AG04449 (cell line): ENCODE measurements around the gene SCGB2B2.

Experiments
- CTCF ChIA-PET: fragments of 350-600 bp; formaldehyde crosslinking; extraction: SDS; loops from one replicate; lab custom pipeline; 2021; ENCODE audit warnings: antibody characterized with exemption; lab: Yijun Ruan, JAX
- POLR2A ChIA-PET: fragments of 400-600, 350-600 bp; formaldehyde crosslinking; extraction: SDS; loops from one replicate; lab custom pipeline; 2020; ENCODE audit warnings: antibody characterized with exemption, inconsistent platforms; lab: Yijun Ruan, JAX
- DNase-seq: peaks from one replicate; pipeline ENCODE4 v3.0.0-alpha.2; 2010; ENCODE audit warnings: low read depth, low spot score
- H3K4me3 ChIP-seq: 2 replicates; pipeline ENCODE4 v1.5.1; 2011; ENCODE audit warnings: low read depth, mild to moderate bottlenecking, control low read depth, low read length
- CTCF ChIP-seq: IDR thresholded peaks from one replicate; pipeline ENCODE4 v1.5.1; 2011; ENCODE audit warnings: mild to moderate bottlenecking, moderate library complexity, low read length, control low read depth, inconsistent platforms; ENCODE audit not compliant: insufficient read depth; ENCODE audit errors: missing control alignments

The SCGB2B2 gene

DNA sequence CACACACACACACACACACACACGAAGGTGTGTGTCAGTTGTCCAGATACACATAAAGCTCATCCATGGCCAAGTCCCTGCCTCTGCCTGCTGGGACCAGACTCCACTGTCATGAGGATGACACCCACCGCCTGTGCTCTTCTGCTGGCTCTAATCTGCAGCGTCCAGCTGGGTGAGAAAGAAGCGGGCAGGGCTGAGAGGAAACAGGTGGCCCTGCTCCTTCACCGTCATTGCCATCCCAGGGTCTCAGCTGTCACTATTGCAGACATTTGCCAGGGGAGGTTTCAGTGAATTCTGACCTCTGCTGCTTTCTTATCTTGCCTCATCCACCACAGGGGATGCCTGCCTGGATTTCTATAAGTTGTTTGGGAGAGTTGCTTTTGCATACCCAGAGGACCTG lies 31.4 kb downstream of the SCGB2B2 start:
- TF ChIP-seq CTCF = no peak
- no peak for DNase-seq
- ChIA-PET CTCF (no interaction called here), POLR2A (no interaction called here)
- no peak overlapping the region for H3K4me3 ChIP-seq

DNA sequence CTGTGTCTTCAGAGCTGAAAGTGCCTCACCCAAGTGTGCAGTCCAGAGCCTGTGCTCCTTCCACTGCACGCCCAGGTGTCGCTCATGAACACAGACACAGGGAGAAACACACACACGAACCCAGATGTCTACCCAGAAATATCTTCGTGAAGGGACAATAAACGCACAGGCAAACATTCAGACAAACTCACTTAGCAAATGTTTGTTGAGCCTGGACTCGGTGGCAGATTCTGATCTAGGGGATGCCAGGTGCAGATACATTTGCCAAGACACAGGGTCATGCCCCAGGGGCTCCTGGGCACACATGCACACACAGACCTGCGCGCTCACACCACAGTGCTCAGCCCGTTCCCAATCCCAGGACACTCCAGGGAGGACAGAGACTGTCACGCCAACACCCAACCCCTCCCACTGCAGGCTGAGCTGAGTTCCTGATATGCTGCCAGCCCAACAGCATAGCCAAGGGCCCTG lies 31.9 kb downstream of the SCGB2B2 start:
- DNase-seq = no peak
- ChIA-PET CTCF (no interaction called here), POLR2A (no interaction called here)
- no peak for TF ChIP-seq CTCF
- H3K4me3 ChIP-seq = no peak overlapping the region

- CTCF ChIA-PET = interaction anchor here (0.6 to 6.3 kb wide), 4 partner anchors 9 to 70 kb away, joined by 3 to 81 read pairs (median 4); no protein-coding TSS in a partner anchor
- POLR2A ChIA-PET = no interaction called here
- TF ChIP-seq CTCF = no peak
- DNase-seq = no peak
- H3K4me3 ChIP-seq = no peak overlapping the region
Observed at GRCh38 chr19:34642241-34642640, 34.7 kb downstream of the SCGB2B2 start.

DNA sequence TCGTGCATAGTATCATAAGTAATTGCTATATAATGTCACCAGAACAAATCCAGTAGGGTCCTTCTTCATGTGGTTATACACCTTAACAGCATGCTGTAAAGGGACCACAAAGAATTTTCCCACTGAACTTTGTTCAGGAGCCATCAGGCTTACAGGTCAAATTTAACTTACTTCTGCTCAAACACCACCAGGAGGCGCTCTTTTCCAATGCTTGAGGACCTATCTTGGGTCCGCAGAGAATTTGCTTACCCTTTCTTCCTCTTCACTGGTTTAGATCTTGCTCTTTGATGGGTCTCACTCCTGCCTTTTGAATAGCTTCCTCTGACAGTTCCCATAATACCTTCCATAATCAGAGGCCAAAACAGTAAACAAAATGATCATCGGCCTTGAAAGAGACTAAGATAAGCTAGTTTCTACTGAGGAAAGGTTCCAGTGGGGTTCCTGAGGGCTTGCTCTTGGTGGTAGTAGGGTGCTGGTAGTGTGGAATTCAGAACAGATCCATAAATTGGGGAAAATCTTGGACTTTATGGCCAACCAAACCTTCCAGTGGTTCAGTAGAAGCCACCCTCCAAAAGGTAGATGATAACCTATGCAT lies 37.4 kb downstream of the SCGB2B2 start:
- peak; percentile 61 for TF ChIP-seq CTCF
- ChIA-PET CTCF (interaction anchor here (0.8 to 6.3 kb wide), 9 partner anchors 9 to 94 kb away, joined by 3 to 81 read pairs (median 5); partner anchors contain the start of genes ZNF181 and ZNF302), POLR2A (no interaction called here)
- no peak overlapping the region for H3K4me3 ChIP-seq
- DNase-seq = peak; percentile 10

DNA sequence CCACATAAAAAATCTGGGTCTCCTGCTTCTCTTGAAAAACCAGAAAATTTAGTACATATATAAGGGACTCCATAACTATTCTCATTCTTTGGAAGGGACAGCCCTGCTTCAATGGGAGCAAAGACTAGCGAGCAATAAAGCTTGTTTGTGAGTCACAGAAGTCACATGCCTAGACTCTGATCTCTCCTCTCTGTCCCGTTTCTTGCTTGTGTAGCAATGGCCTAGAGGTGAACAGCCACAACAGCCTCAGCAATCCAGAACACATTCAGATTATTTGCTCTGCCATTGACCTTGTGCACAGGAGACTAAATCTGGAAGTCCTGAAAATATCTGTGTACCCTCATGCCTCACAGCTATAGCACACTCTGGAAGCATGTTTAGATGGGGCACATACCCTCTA lies 43.2 kb downstream of the SCGB2B2 start:
- H3K4me3 ChIP-seq = no peak overlapping the region
- DNase-seq = no peak
- ChIA-PET POLR2A (no interaction called here), CTCF (interaction anchor here (2.2 kb wide), 1 partner anchor 79 kb away, joined by 6 read pairs; no protein-coding TSS in a partner anchor)
- TF ChIP-seq CTCF = no peak
